Astrocyte of the spinal cord (primary cell): ENCODE data around the gene PLK1.
"Not testable (repeated sequence)": the region's sequence is repeated elsewhere in the genome, so short reads cannot be mapped to it uniquely, and the experiment has no call there.

Source experiments
- DNase-seq: peaks from one replicate; pipeline ENCODE4 v3.0.0; 2011; ENCODE audit warnings: low read depth, low spot score
- H3K4me3 ChIP-seq: 2 replicates; pipeline ENCODE4 v1.5.1; 2011; ENCODE audit warnings: low read depth, mild to moderate bottlenecking, low read length, moderate library complexity
- in situ Hi-C: cut with HindIII; loops from 2 replicates; pipeline ENCODE4 v1.10.0; 2017; ENCODE audit warnings: low sequenced_read_pairs
- TF ChIP-seq, protein P1 (sequence below): IDR thresholded peaks from 2 replicates; pipeline ENCODE4 v1.5.1; 2012; ENCODE audit warnings: low read depth, mild to moderate bottlenecking, low read length, inconsistent platforms

The PLK1 gene

DNA sequence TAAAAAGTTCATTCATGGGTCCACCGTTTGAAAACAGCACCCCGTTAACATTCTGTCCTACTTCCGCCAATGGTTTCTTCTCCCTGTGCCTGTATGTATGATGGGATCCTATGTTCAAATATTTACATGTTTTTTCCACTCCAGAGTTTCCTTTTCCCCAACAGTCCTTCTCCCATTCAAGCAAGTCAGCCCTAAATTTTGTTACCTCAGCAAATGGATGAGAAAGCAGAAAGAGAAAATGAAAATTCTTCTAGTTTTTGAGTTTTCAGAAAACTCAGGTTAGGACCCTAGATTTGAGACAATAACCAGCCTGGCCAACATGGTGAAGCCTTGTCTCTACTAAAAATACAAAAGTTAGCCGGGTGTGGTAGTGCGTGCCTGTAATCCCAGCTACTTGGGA lies 37.8 kb downstream of the PLK1 start:
- DNase-seq, result no peak
- TF ChIP-seq, protein P1, sequence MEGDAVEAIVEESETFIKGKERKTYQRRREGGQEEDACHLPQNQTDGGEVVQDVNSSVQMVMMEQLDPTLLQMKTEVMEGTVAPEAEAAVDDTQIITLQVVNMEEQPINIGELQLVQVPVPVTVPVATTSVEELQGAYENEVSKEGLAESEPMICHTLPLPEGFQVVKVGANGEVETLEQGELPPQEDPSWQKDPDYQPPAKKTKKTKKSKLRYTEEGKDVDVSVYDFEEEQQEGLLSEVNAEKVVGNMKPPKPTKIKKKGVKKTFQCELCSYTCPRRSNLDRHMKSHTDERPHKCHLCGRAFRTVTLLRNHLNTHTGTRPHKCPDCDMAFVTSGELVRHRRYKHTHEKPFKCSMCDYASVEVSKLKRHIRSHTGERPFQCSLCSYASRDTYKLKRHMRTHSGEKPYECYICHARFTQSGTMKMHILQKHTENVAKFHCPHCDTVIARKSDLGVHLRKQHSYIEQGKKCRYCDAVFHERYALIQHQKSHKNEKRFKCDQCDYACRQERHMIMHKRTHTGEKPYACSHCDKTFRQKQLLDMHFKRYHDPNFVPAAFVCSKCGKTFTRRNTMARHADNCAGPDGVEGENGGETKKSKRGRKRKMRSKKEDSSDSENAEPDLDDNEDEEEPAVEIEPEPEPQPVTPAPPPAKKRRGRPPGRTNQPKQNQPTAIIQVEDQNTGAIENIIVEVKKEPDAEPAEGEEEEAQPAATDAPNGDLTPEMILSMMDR, result no peak
- no peak overlapping the region for H3K4me3 ChIP-seq
- in situ Hi-C loops, result no loop called here

DNA sequence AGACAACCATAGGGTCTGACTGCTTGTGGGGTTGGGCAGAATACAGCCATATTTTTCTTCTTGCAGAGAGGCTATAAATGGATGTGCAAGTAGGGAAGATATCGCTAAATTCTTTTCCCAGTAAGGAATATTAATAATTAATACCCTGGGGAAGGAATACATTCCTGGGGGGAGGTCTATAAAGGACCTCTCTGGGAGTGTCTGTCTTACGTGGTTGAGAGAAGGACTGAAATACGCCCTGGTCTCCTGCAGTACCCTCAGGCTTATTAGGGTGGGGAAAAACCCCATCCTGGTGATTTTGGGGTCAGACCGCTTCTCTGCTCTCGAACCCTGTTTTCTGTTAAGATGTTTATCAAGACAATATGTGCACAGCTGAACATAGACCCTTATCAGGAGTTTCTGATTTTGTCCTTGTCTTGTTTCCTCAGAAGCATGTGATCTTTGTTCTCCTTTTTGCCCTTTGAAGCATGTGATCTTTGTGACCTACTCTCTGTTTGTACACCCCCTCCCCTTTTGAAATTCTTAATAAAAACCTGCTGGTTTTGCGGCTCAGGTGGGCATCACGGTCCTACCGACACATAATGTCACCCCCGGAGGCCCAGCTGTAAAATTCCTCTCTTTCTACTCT lies 44.0 kb downstream of the PLK1 start:
- in situ Hi-C loops, DNase-seq, H3K4me3 ChIP-seq: not testable (repeated sequence)

DNA sequence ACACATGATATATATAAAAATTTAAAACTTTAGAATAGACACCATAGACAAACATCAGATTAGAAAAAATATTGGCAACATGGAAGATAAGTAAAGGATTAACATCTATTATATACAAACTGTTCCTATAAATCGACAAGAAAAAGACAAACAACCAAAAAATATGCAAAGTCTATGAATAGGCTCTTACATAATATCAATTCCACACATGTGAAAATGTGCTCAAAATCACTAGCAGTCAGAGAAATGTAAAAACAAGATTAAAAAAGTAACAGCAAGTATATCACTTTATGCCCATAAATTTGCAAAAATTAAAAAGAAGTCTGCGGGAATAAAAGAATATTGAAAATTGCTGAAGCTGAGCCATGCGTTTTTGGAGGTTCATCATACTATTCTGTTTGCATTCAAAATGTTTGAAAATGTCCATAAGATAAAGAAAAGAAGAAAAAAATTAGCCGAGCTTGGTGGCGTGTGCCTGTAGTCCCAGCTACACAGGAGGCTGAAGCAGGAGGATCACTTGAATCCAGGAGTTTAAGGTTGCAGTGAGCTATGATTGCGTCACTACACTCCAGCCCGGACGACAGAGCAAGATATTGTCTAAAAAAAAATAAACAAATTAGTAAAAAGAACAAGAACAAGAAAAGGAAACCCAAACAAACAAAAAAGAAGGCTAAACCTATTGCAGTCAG lies 45.6 kb downstream of the PLK1 start:
- DNase-seq, result no peak
- in situ Hi-C loops, result no loop called here
- TF ChIP-seq, protein P1, result no peak
- no peak overlapping the region for H3K4me3 ChIP-seq

DNA sequence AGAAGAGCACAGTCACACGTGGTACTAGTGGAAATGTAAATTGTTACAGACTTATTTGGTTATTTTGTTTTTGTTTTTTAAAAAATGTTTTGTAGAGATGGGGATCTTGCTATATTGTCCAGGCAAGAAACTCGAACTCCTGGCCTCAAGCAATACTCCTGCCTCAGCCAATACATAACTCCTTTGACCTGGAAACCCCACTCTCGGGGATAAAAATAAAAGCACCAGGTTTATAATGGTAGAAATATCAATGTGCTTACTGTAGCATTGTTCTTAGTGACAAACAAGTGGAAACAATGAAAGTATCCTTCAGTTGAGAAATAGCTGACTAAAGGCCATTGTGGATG lies 46.1 kb downstream of the PLK1 start:
- H3K4me3 ChIP-seq, result no peak overlapping the region
- DNase-seq, result no peak
- in situ Hi-C loops, result no loop called here
- TF ChIP-seq, protein P1, result no peak

DNA sequence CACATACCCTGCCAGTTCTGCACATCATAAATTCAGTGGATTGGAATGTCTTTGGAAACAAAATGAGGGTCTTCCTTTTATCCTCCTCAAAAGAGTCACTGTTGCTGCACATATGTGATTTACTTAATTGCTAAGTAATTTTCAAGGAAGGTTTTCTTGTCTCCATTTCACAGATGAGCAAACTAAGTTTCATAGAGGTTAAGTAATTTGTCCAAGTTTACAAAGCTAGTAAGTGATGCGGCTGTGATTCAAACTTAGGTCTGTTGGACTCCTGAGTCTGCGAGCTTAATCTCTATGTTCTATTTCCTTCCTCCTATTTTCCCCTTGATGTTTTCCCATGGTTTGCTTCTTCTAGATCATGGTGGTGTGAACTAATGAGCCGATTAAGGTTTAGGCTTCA lies 48.0 kb downstream of the PLK1 start:
- TF ChIP-seq, protein P1, result no peak
- no peak for DNase-seq
- in situ Hi-C loops, result no loop called here

DNA sequence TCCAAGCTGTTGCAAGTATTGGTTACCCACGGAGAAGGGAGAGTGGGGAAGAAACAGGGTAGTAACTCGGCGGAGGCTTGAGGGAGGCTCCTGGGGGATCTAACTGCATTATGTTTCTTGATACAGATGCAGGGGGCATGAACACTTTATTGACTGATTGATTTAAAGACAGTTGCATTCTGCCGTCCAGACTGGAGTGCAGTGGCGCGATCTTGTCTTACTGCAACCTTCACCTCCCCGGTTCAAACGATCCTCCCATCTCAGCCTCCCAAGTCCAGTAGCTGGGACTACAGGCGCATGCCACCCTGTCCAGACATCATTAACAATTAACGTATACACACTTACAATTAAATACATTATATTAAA lies 49.4 kb downstream of the PLK1 start:
- TF ChIP-seq, protein P1, result no peak

More for the DNA sequence above, 48.0 kb downstream of the PLK1 start:
- H3K4me3 ChIP-seq, result no peak overlapping the region

More for the DNA sequence above, 49.4 kb downstream of the PLK1 start:
- H3K4me3 ChIP-seq, result no peak overlapping the region
- DNase-seq, result no peak
- in situ Hi-C loops, result no loop called here
